SK-N-MC (cell line): ENCODE data around the gene VPS8.

Source experiments
- EZH2 ChIP-seq: fragments of 200-600 bp; sonication (generic); IDR thresholded peaks from one replicate; pipeline ENCODE4 v1.6.1; 2017; ENCODE audit warnings: antibody characterized with exemption
- POLR2AphosphoS5 ChIP-seq: IDR thresholded peaks from 2 replicates; pipeline ENCODE4 v1.6.1; 2012; ENCODE audit warnings: mild to moderate bottlenecking, low read depth, low read length, borderline replicate concordance

- no peak for TF ChIP-seq EZH2
- no peak for TF ChIP-seq POLR2AphosphoS5
Measured at GRCh38 chr3:184771301-184772127, 40.5 kb upstream of the VPS8 start.
